Effector memory CD8-positive, alpha-beta T cell (primary cell): Measurements from ENCODE around the gene TFB1M.

Experiments used
- ATAC-seq: fragments of 150-1000 bp; cut with Tn5 transposase; replicated peaks from 2 replicates; pipeline ENCODE4 v1.10.0; 2021; ENCODE audit warnings: mild to moderate bottlenecking, moderate library complexity
- DNase-seq, 3 experiments: peaks; one replicate each; pipeline ENCODE4 v3.0.0; 2021
- H3K27ac Mint-ChIP-seq, 2 donors: one replicate each; pipeline ENCODE4 v1.8.0; 2022; ENCODE audit warnings: mild to moderate bottlenecking in 2 of 2, mixed read lengths in 2 of 2, moderate library complexity in 2 of 2
- H3K27me3 Mint-ChIP-seq, 2 donors: one replicate each; pipeline ENCODE4 v1.8.0; 2022; ENCODE audit warnings: mixed read lengths in 2 of 2
- H3K36me3 Mint-ChIP-seq: one replicate; pipeline ENCODE4 v1.8.0; 2022; ENCODE audit warnings: mild to moderate bottlenecking, moderate library complexity, mixed read lengths; ENCODE audit not compliant: insufficient read depth
- H3K4me1 Mint-ChIP-seq, 2 donors: one replicate each; pipeline ENCODE4 v1.8.0; 2022; ENCODE audit warnings: low read depth in 2 of 2, mixed read lengths in 2 of 2
- H3K4me3 Mint-ChIP-seq, 2 donors: one replicate each; pipeline ENCODE4 v1.8.0; 2022; ENCODE audit warnings: mild to moderate bottlenecking in 2 of 2, mixed read lengths in 2 of 2, moderate library complexity in 2 of 2
- H3K9me3 Mint-ChIP-seq, 2 donors: one replicate each; pipeline ENCODE4 v1.8.0; 2022; ENCODE audit warnings: mixed read lengths in 2 of 2

TFB1M gene

GRCh38 chr6:155310596-155310995 is 3.7 kb downstream of the TFB1M start:
- Mint-ChIP-seq H3K4me3 (no peak overlapping the region), H3K27ac (no peak overlapping the region), H3K9me3 (no peaks in the 10 kb centered on the region), H3K4me1 (peaks cover 22 to 37% of the 10 kb centered on the region in 2 donors), H3K27me3 (no peaks in the 10 kb centered on the region), H3K36me3 (peaks cover 20% of the 10 kb centered on the region)
- no peak for DNase-seq
- no peak for ATAC-seq

GRCh38 chr6:155309150-155309549 is 5.1 kb downstream of the TFB1M start:
- no peak for ATAC-seq
- Mint-ChIP-seq H3K4me3 (no peak overlapping the region), H3K9me3 (no peaks in the 10 kb centered on the region), H3K4me1 (peaks cover 15 to 28% of the 10 kb centered on the region in 2 donors), H3K27ac (no peak overlapping the region), H3K36me3 (peaks cover 12% of the 10 kb centered on the region), H3K27me3 (no peaks in the 10 kb centered on the region)
- no peak for DNase-seq

GRCh38 chr6:155306958-155307357 is 7.3 kb downstream of the TFB1M start:
- peaks cover 3% of the 10 kb centered on the region for H3K36me3 Mint-ChIP-seq
- ATAC-seq: peak; percentile 39
- DNase-seq: no peak
- no peak overlapping the region for H3K27ac Mint-ChIP-seq
- no peak overlapping the region for H3K4me3 Mint-ChIP-seq
- no peaks in the 10 kb centered on the region for H3K9me3 Mint-ChIP-seq
- peaks cover 10 to 19% of the 10 kb centered on the region in 2 donors for H3K4me1 Mint-ChIP-seq
- H3K27me3 Mint-ChIP-seq: no peaks in the 10 kb centered on the region

GRCh38 chr6:155303361-155303870 is 10.9 kb downstream of the TFB1M start:
- H3K27ac Mint-ChIP-seq: no peak overlapping the region
- H3K9me3 Mint-ChIP-seq: no peaks in the 10 kb centered on the region
- DNase-seq (no peak), ATAC-seq (no peak)
- no peaks in the 10 kb centered on the region for H3K36me3 Mint-ChIP-seq
- H3K4me3 Mint-ChIP-seq: no peak overlapping the region
- peaks cover 3 to 6% of the 10 kb centered on the region in 2 donors for H3K4me1 Mint-ChIP-seq
- no peaks in the 10 kb centered on the region for H3K27me3 Mint-ChIP-seq

GRCh38 chr6:155301867-155302266 is 12.4 kb downstream of the TFB1M start:
- H3K4me1 Mint-ChIP-seq: no peaks in the 10 kb centered on the region
- no peaks in the 10 kb centered on the region for H3K9me3 Mint-ChIP-seq
- DNase-seq (no peak), ATAC-seq (no peak)
- no peaks in the 10 kb centered on the region for H3K27me3 Mint-ChIP-seq
- peaks cover 7% of the 10 kb centered on the region for H3K36me3 Mint-ChIP-seq
- H3K27ac Mint-ChIP-seq: no peak overlapping the region
- H3K4me3 Mint-ChIP-seq: no peak overlapping the region

GRCh38 chr6:155297669-155298068 is 16.6 kb downstream of the TFB1M start:
- DNase-seq (no peak), ATAC-seq (no peak)
- Mint-ChIP-seq H3K4me1 (peaks cover 3 to 8% of the 10 kb centered on the region in 2 donors), H3K27ac (peak overlapping the region in 1 of 2 donors; percentile 7), H3K36me3 (peaks cover 25% of the 10 kb centered on the region), H3K27me3 (no peaks in the 10 kb centered on the region), H3K4me3 (no peak overlapping the region), H3K9me3 (no peaks in the 10 kb centered on the region)

GRCh38 chr6:155292711-155293110 is 21.6 kb downstream of the TFB1M start:
- Mint-ChIP-seq H3K4me1 (peaks cover 10 to 18% of the 10 kb centered on the region in 2 donors), H3K27me3 (no peaks in the 10 kb centered on the region), H3K27ac (peak overlapping the region in 1 of 2 donors; percentile 22), H3K36me3 (peaks cover 36% of the 10 kb centered on the region), H3K4me3 (no peak overlapping the region), H3K9me3 (no peaks in the 10 kb centered on the region)
- no peak for DNase-seq
- ATAC-seq: no peak

GRCh38 chr6:155291291-155291690 is 23.0 kb downstream of the TFB1M start:
- H3K27ac Mint-ChIP-seq: no peak overlapping the region

GRCh38 chr6:155290491-155290890 is 23.8 kb downstream of the TFB1M start:
- Mint-ChIP-seq H3K9me3 (no peaks in the 10 kb centered on the region), H3K27me3 (no peaks in the 10 kb centered on the region), H3K4me1 (peaks cover 11 to 19% of the 10 kb centered on the region in 2 donors), H3K27ac (no peak overlapping the region), H3K36me3 (peaks cover 27% of the 10 kb centered on the region), H3K4me3 (no peak overlapping the region)
- ATAC-seq (no peak), DNase-seq (no peak)

More at GRCh38 chr6:155291291-155291690, 23.0 kb downstream of the TFB1M start:
- Mint-ChIP-seq H3K4me3 (no peak overlapping the region), H3K4me1 (peaks cover 11 to 19% of the 10 kb centered on the region in 2 donors), H3K9me3 (no peaks in the 10 kb centered on the region), H3K27me3 (no peaks in the 10 kb centered on the region), H3K36me3 (peaks cover 29% of the 10 kb centered on the region)
- DNase-seq (no peak), ATAC-seq (no peak)

GRCh38 chr6:155287762-155288161 is 26.5 kb downstream of the TFB1M start:
- no peak overlapping the region for H3K4me3 Mint-ChIP-seq
- DNase-seq: no peak
- peaks cover 36% of the 10 kb centered on the region for H3K36me3 Mint-ChIP-seq
- no peaks in the 10 kb centered on the region for H3K9me3 Mint-ChIP-seq
- peak overlapping the region in 1 of 2 donors; percentile 41 for H3K27ac Mint-ChIP-seq
- H3K27me3 Mint-ChIP-seq: no peaks in the 10 kb centered on the region
- peaks cover 8 to 10% of the 10 kb centered on the region in 2 donors for H3K4me1 Mint-ChIP-seq
- no peak for ATAC-seq

GRCh38 chr6:155284775-155285174 is 29.5 kb downstream of the TFB1M start:
- no peak for ATAC-seq

GRCh38 chr6:155278319-155279049 is 35.8 kb downstream of the TFB1M start:
- DNase-seq: no peak
- peaks cover 38% of the 10 kb centered on the region for H3K36me3 Mint-ChIP-seq
- no peaks in the 10 kb centered on the region for H3K27me3 Mint-ChIP-seq
- H3K27ac Mint-ChIP-seq: no peak overlapping the region
- H3K4me1 Mint-ChIP-seq: peaks cover 10 to 29% of the 10 kb centered on the region in 2 donors
- no peaks in the 10 kb centered on the region for H3K9me3 Mint-ChIP-seq
- no peak for ATAC-seq
- no peak overlapping the region for H3K4me3 Mint-ChIP-seq

More at GRCh38 chr6:155284775-155285174, 29.5 kb downstream of the TFB1M start:
- Mint-ChIP-seq H3K4me1 (peaks cover 6 to 10% of the 10 kb centered on the region in 2 donors), H3K9me3 (no peaks in the 10 kb centered on the region), H3K36me3 (peaks cover 52% of the 10 kb centered on the region), H3K4me3 (no peak overlapping the region), H3K27ac (no peak overlapping the region), H3K27me3 (no peaks in the 10 kb centered on the region)
- DNase-seq: no peak

- H3K4me1 Mint-ChIP-seq: peaks cover 13 to 32% of the 10 kb centered on the region in 2 donors
- H3K27me3 Mint-ChIP-seq: no peaks in the 10 kb centered on the region
- H3K36me3 Mint-ChIP-seq: peaks cover 25% of the 10 kb centered on the region
- no peak overlapping the region for H3K4me3 Mint-ChIP-seq
- ATAC-seq (no peak), DNase-seq (no peak)
- peak overlapping the region in 1 of 2 donors; percentile 28 for H3K27ac Mint-ChIP-seq
- no peaks in the 10 kb centered on the region for H3K9me3 Mint-ChIP-seq
Measured at GRCh38 chr6:155276638-155277037, 37.6 kb downstream of the TFB1M start.

- H3K27me3 Mint-ChIP-seq: no peaks in the 10 kb centered on the region
- no peaks in the 10 kb centered on the region for H3K9me3 Mint-ChIP-seq
- H3K4me1 Mint-ChIP-seq: peaks cover 13 to 32% of the 10 kb centered on the region in 2 donors
- ATAC-seq: no peak
- DNase-seq: no peak
- H3K4me3 Mint-ChIP-seq: no peak overlapping the region
- peaks cover 19% of the 10 kb centered on the region for H3K36me3 Mint-ChIP-seq
- no peak overlapping the region for H3K27ac Mint-ChIP-seq
Measured at GRCh38 chr6:155275808-155276480, 38.3 kb downstream of the TFB1M start.
